HG03469 (cell line): ENCODE measurements around the gene PI4KB.
"Not testable (repeated sequence)": the region's sequence is repeated elsewhere in the genome, so short reads cannot be mapped to it uniquely, and the experiment has no call there.

Experiments used
- ATAC-seq: cut with Tn5 transposase; IDR thresholded peaks from one replicate; pipeline ENCODE4 v1.9.1; 2021; ENCODE audit warnings: mild to moderate bottlenecking, moderate library complexity, moderate number of reproducible peaks; ENCODE audit not compliant: unreplicated experiment

The PI4KB gene

DNA sequence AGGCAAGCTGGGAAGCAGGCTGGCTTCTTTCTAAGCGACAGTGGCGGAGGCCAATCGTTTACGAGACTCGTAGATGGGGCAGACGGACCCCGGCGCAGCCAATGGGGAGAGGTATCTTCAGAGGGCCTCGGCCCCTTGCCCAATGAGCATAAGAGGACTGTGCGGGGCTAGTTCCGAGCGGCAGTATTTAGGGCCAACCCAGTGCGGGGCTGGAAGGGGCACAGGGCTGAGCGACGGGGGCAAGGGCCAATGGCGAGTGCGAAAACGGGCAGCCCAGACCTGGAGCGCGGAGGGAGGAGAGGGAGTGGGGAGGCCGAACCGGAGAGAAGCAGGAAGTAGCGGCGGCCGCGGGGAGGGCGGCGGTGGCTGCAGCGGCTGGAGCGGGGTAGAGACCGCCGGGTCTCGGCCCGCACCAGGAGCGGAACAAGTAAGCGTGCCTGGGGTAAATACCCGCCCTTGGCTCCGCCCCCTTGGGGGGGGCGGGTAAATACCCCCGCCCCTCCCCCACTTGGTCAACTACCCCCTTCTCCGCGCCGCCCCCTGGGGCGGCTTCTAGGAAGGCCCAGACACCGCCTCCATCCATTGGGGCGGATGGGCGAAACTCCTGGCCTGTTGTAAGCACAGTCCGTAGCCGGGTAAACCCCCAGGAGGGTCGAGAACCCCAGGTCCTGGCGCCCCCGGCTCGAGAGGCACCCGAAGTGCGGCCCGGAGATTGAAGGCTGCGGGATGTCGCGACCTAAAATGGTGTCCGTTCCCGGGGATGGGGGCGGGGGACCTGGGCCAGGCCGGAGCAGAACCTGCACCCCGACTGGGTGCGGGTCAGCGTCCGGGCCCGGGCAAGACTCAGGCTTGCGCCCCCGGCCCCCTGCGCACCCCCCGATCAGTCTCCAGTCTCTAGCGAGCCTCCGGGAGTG is 45.0 kb downstream of the PI4KB start, which contains the start of gene ZNF687:
ZNF687 (plus strand) TSS at position 331 of the 914 bp plus-strand sequence. CDS start 3,993 bp downstream, outside the sequence.
- ATAC-seq: peak; percentile 70

DNA sequence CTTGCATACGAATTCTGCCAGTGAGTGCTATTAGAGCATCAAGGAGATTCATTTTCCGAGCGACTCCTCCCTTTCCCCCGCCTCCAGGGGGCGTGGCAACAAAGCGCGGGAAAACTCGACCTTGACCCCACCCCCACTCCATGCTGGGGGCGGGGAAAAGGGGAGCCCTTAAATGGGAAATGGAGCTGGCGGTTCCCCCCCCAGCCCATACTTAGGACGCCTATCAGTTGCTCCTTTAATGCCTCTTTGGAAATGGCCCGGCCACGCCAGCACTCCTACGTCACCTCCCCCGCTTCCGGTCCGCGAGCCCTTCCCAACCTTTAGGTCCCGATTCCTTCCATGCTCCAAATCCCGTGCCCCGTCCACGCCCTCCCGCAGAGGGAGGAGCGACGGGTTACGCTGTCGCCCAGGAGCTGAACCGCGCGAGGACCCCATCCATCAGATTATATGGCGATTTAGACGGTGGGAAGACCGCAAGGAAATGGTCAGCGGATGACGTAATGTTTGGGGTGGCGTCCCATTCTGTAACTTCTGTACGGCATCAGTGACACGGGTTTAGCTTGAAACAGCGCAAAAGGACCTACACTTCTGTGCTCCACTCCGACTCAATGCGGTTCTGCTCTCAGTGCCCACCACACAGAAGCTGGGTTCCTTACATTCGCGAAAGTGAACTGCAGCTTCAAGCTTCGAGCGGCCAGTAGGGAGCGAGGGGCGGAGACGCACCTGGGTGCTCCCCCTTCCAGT is 45.8 kb downstream of the PI4KB start:
- ATAC-seq: peak; percentile 22

DNA sequence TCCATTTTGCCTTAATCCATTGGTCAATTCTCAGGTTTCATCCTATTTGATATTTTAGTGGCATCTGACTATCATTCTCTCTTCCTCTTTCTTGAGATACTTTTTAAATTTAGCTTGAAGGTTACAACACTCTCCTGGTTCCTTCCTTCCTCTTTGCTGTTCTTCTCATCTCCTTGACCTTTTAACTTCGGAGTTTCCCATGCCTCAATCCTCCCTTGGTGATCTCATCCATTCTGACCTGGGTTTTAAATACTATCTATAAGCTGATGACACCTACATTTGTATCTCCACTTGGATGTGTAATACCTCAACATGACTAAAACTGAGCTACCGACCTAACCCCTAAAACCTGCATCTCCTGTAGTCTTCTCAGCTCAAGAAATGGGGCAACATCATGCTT is 50.0 kb downstream of the PI4KB start:
- ATAC-seq: no peak

DNA sequence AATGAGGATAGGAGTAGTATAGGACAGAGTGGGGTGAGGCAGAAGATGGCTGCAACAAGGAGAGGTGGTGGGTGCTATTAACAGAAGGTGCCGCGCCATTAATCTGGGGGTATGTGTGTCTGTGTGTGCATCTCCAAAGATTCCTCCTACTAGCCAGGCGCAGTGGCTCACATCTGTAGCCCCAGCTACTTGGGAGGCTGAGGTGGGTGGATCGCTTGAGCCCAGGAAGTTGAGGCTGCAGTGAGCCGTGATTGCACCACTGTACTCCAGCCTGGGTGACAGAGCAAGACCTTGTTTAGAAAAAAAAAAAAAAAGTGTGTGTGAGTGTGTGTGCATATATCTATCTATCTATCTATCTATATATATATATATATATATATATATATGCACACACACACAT is 51.9 kb downstream of the PI4KB start:
- not testable (repeated sequence) for ATAC-seq

DNA sequence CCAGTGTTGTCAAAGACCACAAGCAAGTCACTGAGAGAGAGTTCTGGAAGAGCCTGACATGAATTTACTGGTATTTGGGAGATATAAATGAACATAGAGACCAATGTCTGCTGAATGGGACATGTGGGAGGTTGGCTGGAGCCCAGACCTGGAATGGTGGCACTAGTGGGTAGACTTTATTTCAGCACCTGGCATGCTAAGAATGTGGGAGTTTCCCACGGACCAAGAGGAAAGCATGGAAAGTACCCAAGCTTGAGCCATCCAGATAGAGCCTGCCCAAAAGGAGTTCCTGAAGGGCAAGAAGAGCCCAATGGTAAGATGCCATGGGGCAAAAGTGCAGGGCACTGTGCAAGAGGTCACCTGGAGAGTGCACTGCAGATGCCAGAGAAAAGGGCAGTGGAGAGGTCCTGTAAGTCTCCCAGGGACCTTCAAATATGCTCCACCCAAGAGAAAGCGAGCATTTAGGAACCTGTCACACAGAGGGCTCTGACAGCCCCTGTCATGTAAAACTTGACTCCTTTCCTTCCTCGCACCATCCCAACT is 53.2 kb downstream of the PI4KB start:
- ATAC-seq: no peak

DNA sequence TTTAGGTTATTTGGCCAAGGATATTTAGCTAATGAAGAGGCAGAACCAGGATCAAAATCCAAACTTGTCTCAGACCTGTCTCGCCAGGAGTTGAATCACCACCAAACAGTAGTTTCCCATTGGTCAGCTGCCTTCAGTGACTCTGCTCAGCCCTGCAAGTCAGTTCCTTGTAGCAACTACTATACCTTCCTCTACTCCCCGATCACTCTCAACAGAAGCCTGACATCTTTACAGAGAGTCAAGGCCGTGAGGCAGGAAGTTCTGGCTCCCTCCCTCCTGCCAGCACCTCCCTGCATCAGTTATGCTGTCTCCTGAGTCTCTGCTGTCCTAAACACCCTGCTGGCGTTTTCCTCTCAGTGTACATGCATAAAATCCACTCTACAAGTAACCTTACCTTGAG is 59.5 kb downstream of the PI4KB start:
- ATAC-seq: no peak

DNA sequence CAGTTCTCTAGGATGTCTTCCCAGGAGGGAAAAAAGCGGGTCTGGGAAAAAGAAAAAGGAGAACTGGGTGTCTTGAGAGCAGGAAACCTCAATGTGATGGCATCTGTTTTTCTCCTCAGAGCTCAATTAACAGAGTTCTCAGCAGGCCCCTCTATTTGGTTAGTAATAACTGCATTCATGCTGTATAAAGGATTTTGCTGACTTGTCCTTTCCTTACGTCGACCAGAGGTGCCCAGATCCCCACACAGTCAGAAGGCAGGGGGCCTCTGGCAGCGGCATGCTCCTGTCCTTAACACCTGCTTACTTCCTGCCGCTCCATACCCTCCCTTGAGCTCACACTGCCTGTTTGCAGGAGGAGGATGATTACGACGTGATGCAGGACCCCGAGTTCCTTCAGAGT is 60.4 kb downstream of the PI4KB start:
- ATAC-seq: no peak

DNA sequence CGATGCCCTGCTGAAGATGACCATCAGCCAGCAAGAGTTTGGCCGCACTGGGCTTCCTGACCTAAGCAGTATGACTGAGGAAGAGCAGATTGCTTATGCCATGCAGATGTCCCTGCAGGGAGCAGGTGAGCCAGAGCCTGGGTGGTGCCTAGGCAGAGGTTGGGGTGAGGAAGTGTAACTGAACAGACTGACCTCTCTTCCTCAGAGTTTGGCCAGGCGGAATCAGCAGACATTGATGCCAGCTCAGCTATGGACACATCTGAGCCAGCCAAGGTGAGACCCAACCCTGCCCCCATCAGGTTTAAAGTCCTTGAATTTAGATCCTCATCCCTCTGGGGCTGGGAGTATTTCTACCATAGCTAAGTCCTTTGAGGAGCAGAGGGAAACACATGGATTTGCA is 60.9 kb downstream of the PI4KB start:
- no peak for ATAC-seq

DNA sequence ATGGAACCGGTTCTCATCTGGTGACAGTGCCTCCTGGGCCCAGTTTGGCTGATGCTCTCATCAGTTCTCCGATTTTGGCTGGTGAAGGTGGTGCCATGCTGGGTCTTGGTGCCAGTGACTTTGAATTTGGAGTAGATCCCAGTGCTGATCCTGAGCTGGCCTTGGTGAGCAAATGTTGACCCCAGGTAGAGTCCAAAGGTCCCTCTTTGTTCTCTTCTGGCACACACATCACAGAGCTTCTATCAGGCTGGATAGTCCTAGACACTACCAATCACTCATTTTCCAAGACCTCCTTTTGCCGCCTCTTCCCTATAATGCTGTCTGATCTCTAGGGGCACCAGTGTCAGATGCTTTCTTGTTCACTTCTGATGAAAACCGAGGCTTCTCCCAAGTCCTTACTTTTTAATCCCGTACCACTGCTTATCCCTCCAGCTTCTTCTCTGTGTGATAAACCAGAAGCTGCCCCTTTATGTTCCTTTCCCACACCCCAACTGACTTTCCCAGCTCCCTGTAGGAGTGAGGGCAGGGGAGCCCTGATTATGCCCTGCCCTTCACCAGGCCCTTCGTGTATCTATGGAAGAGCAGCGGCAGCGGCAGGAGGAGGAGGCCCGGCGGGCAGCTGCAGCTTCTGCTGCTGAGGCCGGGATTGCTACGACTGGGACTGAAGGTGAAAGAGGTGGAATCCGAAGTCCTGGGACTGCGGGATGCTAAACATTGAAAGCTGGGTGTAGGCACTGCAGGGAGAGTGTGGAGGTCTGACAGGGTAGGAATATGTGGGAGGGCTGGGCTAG is 61.6 kb downstream of the PI4KB start:
- no peak for ATAC-seq

DNA sequence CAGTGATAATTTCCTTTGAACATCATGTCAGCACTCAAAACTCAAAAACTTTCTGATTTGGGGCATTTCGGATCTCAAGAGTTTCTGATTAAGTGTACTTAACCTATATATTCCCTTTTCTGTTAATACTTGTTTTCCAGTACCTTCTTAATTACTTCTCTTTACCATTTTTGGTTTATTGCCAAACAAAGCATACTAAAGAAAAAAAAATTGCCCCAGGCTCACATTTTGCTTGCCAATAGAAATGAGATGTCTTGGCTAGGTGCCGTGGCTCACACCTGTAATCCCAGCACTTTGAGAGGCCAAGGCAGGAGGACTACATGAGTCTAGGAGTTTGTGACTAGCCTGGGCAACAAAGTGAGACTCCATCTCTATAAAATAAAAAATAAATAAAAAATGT is 67.9 kb downstream of the PI4KB start:
- no peak for ATAC-seq

DNA sequence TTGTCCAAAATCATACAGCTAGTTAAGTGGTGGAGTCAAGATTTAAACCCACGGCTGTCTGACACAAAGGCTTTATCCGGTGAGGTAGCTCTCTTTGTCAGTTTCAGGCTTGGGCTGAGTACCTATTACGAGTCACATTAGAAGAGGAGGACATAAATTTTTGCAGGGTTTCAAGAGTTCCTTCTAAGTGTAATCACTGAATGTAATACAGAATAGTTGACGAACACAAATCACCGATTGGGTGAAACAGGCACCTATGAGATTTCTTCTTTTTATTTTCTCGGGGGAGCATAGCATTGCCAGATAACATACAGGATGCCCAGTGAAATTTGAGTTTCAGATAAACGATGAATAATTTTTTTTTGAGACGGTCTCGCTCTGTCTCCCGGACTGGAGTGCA is 71.8 kb downstream of the PI4KB start:
- no peak for ATAC-seq

DNA sequence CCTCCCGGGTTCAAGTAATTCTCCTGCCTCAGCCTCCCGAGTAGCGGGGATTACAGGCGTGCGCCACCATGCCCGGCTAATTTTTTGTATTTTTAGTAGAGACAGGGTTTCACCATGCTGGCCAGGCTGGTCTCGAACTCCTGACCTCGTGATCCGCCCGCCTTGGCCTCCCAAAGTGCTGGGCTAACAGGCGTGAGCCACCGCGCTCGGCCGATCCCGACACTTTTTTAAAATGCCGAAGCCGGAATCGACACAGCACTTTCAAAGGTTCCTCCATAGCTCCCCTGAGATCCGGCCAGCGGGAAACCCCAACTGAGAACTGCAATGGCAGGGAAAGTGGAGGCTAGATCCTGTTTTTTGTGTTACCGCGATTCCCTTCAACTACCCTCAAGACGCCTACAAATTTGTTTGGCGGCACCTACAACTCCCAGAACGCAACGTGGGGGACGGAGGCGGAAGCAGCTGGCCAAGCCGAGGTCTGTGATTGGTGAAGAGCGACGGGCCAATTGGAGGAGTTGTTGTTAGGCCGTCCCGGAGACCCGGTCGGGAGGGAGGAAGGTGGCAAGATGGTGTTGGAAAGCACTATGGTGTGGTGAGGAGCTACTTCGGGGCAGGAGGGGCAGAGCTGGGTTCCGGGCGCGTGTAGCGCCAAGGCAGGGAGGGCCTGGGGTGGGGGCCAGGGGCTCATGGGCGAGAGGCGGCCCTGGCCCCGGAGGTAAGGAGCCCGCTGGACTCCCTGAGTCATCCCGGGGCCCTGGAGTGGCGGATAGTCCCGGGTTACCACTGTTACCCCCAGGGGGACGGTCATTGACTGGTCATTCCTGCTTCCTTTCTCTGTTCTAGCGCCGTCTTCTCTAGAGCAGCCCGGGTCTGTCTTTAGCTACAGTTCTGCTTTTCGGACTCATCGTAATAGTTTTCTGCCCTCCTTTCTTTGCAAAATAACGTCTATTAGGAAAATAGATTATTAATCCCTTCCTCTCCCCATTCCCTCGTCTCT is 72.7 kb downstream of the PI4KB start, which contains the start of gene PSMD4:
PSMD4 (plus strand) TSS at position 518 of the 997 bp plus-strand sequence; CDS start at position 567, 49 bp downstream.
- peak; percentile 64 for ATAC-seq

DNA sequence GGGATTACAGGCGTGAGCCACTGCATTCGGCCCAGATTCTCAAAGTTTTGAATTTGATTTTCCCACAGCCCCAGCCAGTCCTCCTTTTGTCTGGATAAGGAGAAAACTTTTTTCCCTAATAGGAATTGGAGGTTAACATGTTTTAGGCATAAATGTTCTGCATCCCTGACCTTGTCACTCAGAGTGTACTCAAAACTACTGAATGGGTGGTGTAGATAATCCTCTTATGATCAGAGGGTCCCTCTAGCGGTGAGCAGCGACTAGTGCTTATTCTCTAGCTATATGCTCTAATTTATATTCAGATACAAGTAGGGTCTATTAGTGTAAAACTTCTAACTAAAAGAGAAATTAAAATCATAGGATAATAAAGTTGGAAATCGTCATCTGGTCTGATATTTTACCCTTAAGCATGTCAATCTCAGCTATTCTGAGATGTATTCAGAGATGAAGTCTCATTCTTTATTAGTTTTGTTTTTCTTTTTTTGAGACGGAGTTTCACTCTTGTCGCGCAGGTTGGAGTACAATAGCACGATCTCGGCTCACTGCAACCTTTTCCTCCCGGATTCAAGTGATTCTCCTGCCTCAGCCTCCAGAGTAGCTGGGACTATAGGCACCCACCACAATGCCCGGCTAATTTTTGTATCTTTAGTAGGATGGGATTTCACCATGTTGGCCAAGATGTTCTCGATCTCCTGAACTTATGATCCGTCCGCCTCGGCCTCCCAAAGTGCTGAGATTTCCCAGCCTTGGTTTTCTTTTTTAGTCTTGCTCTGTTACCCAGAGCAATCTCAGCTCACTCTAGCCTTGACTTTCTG is 75.4 kb downstream of the PI4KB start:
- no peak for ATAC-seq

DNA sequence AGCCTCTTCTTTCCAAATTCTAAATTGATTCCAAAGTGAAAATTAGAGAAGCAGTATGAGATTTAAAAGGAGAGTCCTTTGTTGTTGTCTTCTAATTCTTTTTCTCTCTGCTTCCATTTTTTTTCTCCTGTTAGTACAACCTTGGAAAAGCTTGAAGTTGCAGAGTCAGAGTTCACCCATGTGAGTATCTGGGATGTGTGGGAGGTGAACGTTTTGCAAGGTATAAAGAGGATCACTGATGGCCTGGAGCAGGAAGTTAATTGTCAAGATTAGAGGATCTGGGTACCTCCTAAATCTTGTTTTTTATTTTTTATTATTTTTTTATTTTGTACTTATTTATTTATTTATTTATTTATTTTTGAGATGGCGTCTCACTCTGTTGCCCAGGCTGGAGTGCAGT is 80.4 kb downstream of the PI4KB start:
- no peak for ATAC-seq

DNA sequence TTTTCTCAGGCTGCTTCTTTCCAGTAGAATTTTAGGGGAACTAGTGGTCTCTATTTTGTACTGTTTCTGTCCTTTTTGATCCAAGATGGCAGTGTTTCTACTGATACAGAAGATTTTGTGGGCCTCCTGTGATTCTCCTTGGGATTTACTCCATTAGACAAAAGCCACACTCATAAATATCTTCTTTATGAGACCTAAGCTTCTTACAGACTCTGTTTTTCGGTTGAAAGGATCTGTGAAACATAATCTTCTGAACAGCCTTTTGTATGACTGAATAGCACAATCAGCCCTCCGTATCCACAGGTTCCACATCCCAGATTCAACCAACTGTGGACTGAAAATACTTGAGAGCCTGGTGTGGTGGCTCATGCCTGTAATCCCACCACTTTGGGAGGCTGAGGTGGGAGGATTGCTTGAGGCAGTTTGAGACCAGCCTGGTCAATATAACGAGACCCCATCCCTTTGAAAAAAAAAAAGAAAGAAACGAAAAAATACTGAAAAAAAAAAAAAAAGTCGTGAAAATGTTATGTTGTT is 83.5 kb downstream of the PI4KB start:
- no peak for ATAC-seq

DNA sequence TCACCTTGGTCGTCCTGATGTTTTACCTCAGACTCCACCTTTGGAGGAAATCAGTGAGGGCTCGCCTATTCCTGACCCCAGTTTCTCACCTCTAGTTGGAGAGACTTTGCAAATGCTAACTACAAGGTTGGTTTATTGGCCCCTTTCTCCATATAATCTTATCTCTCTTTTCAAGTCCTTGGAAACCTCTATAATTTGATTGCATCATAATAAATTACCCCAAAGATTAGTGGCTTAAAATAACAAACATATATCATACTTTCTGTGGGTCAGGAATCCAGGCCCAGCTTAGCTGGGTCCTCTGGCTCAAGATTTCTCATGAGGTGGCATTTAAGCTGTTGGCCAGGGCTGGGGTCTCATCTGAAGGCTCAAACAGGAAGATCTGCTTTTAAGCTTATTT is 84.8 kb downstream of the PI4KB start:
- ATAC-seq: no peak
